Raji (cell line): ENCODE data around the gene CERS6.

Experiments used
- POLR2A ChIP-seq: IDR thresholded peaks from 2 replicates; pipeline ENCODE4 v1.6.1; 2011; ENCODE audit warnings: low read depth, low read length, control low read depth; ENCODE audit not compliant: insufficient read depth

The CERS6 gene

GRCh38 chr2:168583064-168583709 is 127.1 kb downstream of the CERS6 start:
- no peak for TF ChIP-seq POLR2A

DNA sequence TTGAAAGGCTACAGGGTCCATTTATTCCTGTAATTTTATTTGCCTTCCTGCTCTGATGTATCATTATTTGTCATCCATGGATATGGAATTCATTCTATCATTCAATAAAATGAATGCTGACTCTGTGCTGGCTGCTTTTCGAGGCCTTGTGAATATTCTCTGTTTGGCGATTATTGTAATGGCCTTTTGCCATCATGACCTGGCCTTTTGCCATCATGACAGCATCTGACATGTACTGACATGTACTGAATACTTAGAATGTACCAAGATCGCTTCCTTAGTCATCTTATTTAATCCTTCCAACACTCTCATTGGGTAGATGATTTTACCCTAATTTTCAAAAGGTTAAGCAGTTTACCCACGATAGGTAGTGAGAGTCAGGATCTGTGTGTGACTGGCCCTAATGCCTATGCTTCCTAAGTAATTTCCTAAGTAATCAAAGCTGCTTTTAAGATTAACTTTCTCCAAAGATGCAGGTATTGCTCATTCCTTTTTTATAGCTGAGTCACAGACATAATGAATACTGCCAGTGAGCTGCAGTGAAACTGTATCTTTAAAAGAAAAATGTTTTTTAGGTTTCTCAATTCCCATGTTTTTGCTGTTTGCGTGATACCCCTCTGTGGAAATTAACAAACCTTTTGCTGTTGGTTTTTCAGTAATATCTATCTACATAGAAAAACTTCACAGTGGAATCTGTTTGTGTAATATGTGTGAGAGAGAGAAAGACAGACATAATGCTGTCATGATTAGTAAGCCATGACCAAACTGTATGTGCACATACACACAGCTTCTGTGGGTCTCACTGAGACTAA is 127.8 kb downstream of the CERS6 start:
- no peak for TF ChIP-seq POLR2A

GRCh38 chr2:168584911-168585310 is 128.8 kb downstream of the CERS6 start:
- TF ChIP-seq POLR2A: no peak

DNA sequence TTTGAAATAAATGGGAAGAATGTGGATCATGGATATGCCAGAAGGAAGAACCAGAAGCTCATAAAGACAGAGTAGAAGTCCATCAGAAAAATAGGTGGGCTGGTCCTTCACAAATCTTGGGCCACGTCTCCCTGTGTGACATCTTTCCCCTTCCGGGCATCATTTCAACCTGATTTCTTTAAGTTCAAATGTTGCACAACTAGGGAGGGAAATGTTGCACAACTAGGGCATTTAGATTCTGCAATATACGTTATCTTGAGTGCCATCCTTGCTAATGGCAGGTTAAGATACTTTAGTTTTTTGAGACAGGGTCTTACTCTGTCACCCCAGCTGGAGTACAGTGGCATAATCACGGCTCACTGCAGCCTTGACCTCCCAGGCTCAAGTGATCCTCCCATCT is 129.6 kb downstream of the CERS6 start:
- TF ChIP-seq POLR2A: no peak

DNA sequence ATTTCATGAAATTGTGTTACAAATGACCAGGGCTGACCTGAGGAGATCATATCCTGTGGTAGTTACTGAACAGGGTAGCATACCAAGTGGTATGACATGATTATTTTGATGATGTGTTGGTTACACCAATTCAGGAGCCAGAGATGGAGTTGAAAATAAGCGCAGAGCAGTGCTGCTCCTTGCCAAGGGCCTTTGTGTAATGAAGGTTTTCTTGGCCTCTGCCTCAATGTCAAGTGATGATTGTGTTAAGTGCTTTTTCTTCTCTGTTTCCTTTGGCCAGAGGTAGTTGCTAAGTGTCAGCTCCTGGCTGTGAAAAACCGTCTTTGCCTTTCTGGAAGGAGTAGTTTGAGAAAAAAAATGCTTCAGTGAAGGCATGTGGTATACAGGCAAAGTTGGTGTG is 131.2 kb downstream of the CERS6 start:
- TF ChIP-seq POLR2A: no peak

GRCh38 chr2:168589236-168590211 is 133.5 kb downstream of the CERS6 start:
- TF ChIP-seq POLR2A: no peak

DNA sequence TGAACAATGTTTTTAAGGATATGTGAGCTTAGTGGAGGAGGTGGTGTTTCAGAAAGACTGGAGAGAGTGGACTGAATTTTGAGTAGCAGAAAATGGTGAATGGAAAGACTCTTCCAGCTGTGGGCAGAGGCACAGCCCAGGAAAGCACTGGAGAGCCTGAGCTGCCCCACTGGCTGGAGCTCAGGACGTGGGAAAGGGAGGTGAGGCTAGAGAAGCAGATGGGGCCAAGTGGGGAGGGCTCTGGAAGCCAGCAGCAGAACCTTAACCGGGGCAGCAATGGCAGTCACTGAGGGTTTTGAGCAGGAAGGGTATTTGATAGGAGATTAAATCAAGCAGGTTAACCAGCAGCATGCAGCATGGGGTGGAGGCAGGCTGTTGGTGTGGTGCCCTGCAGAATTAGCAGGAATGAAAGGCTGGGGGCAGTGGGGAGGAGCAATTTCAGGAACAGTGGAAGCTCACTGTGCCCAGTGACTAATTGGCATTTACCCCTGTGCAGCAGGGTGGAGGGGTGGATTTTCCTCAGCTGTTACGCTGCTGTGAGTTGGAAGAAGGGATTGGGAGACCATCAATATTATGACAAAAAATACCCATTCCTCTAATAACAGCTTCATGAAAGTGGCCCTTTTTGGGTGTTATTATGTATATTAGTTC is 136.2 kb downstream of the CERS6 start:
- TF ChIP-seq POLR2A: no peak

GRCh38 chr2:168593713-168594112 is 137.6 kb downstream of the CERS6 start:
- TF ChIP-seq POLR2A: no peak

DNA sequence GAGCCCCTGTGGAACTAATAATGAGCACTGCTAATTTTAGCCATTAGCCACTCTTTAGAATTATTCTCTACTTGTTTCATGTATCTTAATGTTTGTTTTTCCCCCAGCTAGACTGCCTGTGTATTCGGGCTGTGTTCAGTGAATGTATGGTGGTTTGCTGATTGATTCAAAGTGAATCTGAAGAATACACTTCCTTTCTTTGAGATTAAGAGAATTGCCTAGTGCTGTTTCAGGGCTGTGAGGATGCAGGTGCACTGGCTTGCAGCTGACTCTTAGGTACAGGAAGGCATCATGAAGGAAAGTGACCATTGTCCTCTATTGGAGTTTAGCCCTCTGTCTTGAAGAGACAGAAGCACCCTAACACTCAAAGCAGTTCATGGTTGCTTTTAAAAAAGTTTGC is 138.7 kb downstream of the CERS6 start:
- TF ChIP-seq POLR2A: no peak

GRCh38 chr2:168596881-168597655 is 141.0 kb downstream of the CERS6 start:
- TF ChIP-seq POLR2A: no peak

DNA sequence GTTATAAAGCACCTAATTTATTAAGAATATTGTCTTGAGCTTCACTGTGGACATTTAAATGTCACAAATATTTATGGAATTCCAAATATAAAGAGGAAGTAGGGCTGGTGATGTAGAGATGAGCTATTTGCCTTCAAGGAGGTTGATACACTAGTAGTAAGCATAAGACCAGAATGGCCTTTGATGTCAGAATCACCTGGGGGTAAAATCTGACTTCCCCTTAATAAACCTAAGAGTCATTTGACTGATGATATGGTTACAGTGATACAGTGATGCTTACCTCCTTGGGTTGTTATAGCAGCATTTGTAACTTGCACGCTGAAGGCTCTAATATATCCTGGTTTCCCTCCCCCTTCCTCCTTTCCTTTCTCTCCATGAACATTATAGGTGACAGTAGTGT is 143.7 kb downstream of the CERS6 start:
- TF ChIP-seq POLR2A: no peak

DNA sequence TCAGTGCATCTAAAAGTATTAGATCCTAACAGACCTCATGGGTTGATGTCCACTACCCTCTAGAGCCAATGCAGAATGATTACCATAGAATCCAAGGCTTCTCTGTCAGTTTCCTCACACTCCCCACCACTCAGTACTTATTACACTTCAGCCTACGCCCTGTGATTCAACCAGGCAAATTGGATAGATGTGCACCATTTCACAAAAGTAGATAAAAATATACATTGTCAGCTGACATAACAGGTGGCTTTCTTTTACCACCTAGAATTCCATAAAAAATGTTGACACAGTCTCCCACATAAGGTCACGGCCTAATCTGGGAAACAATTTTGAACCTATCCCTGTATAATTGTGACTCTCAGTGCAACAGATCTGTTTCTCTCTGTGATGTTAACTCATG is 144.9 kb downstream of the CERS6 start:
- TF ChIP-seq POLR2A: no peak

- no peak for TF ChIP-seq POLR2A
Measured at GRCh38 chr2:168601741-168602140, 145.7 kb downstream of the CERS6 start.

DNA sequence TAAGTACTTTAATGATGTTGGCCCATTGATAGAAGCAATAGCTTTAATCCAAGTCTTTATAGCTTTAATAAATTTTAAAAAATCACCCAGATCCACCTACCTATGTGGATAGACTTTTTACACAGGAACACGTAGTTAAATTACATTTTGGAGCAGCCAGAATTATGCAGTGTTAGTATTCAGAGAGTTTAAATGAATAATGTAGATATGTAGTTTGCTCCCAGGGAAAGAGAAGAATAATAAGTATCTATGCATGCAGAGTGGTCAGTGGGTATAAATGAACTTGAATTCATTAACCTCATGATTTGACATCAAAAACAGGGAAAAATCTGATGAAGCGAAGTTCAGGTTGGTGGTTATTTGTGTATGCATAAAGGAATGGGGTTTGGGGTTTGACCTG is 146.3 kb downstream of the CERS6 start:
- TF ChIP-seq POLR2A: no peak

DNA sequence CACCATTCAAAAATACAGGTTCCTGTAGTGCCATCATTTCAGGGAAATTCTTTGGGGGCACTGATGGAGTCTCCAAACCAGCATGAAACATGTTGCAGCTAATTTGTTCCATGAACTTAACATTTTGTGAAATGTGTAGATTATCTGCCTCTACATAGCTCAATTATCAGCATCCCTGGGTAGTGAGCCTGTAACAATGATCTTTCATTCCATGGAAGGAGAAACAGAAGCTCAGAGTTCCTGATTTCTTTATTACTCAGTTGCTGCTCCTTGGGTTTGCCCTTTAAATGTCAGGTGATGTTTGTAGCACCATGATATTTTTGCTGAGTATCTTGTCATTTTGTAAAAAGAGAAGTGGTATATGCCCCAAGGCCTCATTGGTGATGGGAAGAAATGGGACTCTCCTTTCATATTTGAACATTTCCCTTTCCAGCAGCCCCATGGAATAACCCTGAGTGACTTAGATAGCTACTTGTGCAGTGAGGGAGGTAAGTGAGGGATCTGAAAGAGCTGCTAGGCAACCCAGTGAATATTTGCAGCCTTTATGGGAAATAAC is 146.9 kb downstream of the CERS6 start:
- no peak for TF ChIP-seq POLR2A
